OCI-LY7 (cell line): ENCODE data around the gene CLEC2B. TPM values are rescaled to one million over a fixed set of nuclear protein-coding genes. Genes with fewer than 3 reads are reported as not detected.

Experiments used
- BruUV-seq: library from RNA; stranded (reverse); fragments of 400-500 nt; replicated peaks from 2 replicates; lab custom pipeline; 2021; lab: Mats Ljungman, UMichigan
- CTCF ChIA-PET: fragments of 300-600 bp; sonication (Branson Sonifier 250); formaldehyde crosslinking; loops from one replicate; lab custom pipeline; 2022; ENCODE audit warnings: antibody characterized with exemption; ENCODE audit not compliant: unreplicated experiment; lab: Charles Lee
- POLR2A ChIA-PET: fragments of 300-600 bp; sonication (Branson Sonifier 250); formaldehyde crosslinking; loops from one replicate; lab custom pipeline; 2022; ENCODE audit warnings: antibody characterized with exemption; lab: Charles Lee
- DNase-seq: peaks from one replicate; pipeline ENCODE4 v3.0.0-alpha.2; 2015; ENCODE audit warnings: low spot score
- H2AFZ ChIP-seq: fragments of 200-600 bp; sonication (generic), shearing (Covaris generic); 2 replicates; pipeline ENCODE4 v1.6.1; 2014; ENCODE audit warnings: mild to moderate bottlenecking, antibody characterized with exemption, low read length, moderate library complexity
- H3K27ac ChIP-seq: fragments of 200-600 bp; sonication (generic); 2 replicates; pipeline ENCODE4 v1.5.1; 2014; ENCODE audit warnings: mixed run types, low read depth, mild to moderate bottlenecking, moderate library complexity, low read length, inconsistent platforms; ENCODE audit not compliant: poor library complexity, severe bottlenecking
- H3K36me3 ChIP-seq: fragments of 200-600 bp; sonication (generic); 2 replicates; pipeline ENCODE4 v1.6.1; 2014; ENCODE audit warnings: mild to moderate bottlenecking, antibody characterized with exemption, low read length, moderate library complexity, mixed read lengths; ENCODE audit not compliant: insufficient read depth
- H3K4me1 ChIP-seq: fragments of 200-600 bp; sonication (generic); 2 replicates; pipeline ENCODE4 v1.5.1; 2014; ENCODE audit warnings: mild to moderate bottlenecking, low read length; ENCODE audit not compliant: insufficient read depth, poor library complexity, severe bottlenecking
- H3K4me2 ChIP-seq: fragments of 200-600 bp; sonication (generic); 2 replicates; pipeline ENCODE4 v1.6.1; 2014; ENCODE audit warnings: mild to moderate bottlenecking, low read length
- H3K4me3 ChIP-seq: fragments of 200-600 bp; sonication (generic); 2 replicates; pipeline ENCODE4 v1.5.1; 2014; ENCODE audit warnings: mild to moderate bottlenecking, low read depth, low read length; ENCODE audit not compliant: poor library complexity, severe bottlenecking
- H3K79me2 ChIP-seq: fragments of 200-600 bp; sonication (generic); 2 replicates; pipeline ENCODE4 v1.6.1; 2016; ENCODE audit warnings: low read depth, mild to moderate bottlenecking, low read length, moderate library complexity, mixed read lengths; ENCODE audit not compliant: insufficient read depth
- H3K9me2 ChIP-seq: fragments of 200-600 bp; sonication (generic); 2 replicates; pipeline ENCODE4 v1.6.1; 2016; ENCODE audit warnings: mild to moderate bottlenecking, low read length, mixed read lengths; ENCODE audit not compliant: insufficient read depth
- H3K9me3 ChIP-seq: fragments of 200-600 bp; sonication (generic); 2 replicates; pipeline ENCODE4 v1.6.1; 2014; ENCODE audit warnings: mild to moderate bottlenecking, mixed run types, low read length, mixed read lengths
- H4K20me1 ChIP-seq: fragments of 200-600 bp; sonication (generic); 2 replicates; pipeline ENCODE4 v1.6.1; 2014; ENCODE audit warnings: mild to moderate bottlenecking, antibody characterized with exemption, low read length, moderate library complexity, mixed read lengths; ENCODE audit not compliant: insufficient read depth
- EZH2phosphoT487 ChIP-seq: fragments of 200-600 bp; sonication (generic); IDR thresholded peaks from 2 replicates; pipeline ENCODE4 v1.6.1; 2018; ENCODE audit warnings: low read depth, borderline replicate concordance, mild to moderate bottlenecking, mixed run types, antibody characterized with exemption, low read length, moderate library complexity, mixed read lengths
- intact Hi-C: fragments of 100-400 bp; cut with micrococcal nuclease; formaldehyde crosslinking; loops from one replicate; pipeline ENCODE4 v1.10.0; 2022; ENCODE audit not compliant: unreplicated experiment
- total RNA-seq, 2 experiments: library from RNA; depleted of rRNA in 1 of 2; stranded (reverse); fragments of >200 nt in 1 of 2; shearing (Covaris generic) in 1 of 2; gene quantifications; 2 replicates each; pipeline ENCODE4 v1.2.3, GENCODE V29; 2014 to 2022
- TF ChIP-seq, protein P1 (sequence below): fragments of 200-600 bp; sonication (generic); conservative IDR thresholded peaks from 2 replicates; pipeline ENCODE4 v1.5.1; 2014; ENCODE audit warnings: mild to moderate bottlenecking, antibody characterized with exemption, low read length, moderate library complexity, mixed read lengths

CLEC2B gene
- total RNA-seq, 2 experiments from 2014 or later = 2.2 to 2.3 TPM

- peak overlapping the region; percentile 22; the same call in 1 of the 2 replicates for H2AFZ ChIP-seq
- H3K36me3 ChIP-seq = no peaks in the 10 kb centered on the region
- H3K4me1 ChIP-seq = no peaks in the 10 kb centered on the region
- H3K9me2 ChIP-seq = no peaks in the 10 kb centered on the region
- CTCF ChIA-PET = interaction anchor here (1.3 kb wide), 1 partner anchor 11 kb away, joined by 6 read pairs; no protein-coding TSS in a partner anchor
- no peak for TF ChIP-seq EZH2phosphoT487
- TF ChIP-seq, protein P1, sequence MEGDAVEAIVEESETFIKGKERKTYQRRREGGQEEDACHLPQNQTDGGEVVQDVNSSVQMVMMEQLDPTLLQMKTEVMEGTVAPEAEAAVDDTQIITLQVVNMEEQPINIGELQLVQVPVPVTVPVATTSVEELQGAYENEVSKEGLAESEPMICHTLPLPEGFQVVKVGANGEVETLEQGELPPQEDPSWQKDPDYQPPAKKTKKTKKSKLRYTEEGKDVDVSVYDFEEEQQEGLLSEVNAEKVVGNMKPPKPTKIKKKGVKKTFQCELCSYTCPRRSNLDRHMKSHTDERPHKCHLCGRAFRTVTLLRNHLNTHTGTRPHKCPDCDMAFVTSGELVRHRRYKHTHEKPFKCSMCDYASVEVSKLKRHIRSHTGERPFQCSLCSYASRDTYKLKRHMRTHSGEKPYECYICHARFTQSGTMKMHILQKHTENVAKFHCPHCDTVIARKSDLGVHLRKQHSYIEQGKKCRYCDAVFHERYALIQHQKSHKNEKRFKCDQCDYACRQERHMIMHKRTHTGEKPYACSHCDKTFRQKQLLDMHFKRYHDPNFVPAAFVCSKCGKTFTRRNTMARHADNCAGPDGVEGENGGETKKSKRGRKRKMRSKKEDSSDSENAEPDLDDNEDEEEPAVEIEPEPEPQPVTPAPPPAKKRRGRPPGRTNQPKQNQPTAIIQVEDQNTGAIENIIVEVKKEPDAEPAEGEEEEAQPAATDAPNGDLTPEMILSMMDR = no peak
- H3K79me2 ChIP-seq = no peaks in the 10 kb centered on the region
- H3K27ac ChIP-seq = no peak overlapping the region
- POLR2A ChIA-PET = interaction anchor here (0.6 to 2.7 kb wide), 6 partner anchors 10 to 48 kb away, joined by 3 to 12 read pairs (median 3); no protein-coding TSS in a partner anchor
- H3K4me2 ChIP-seq = no peak overlapping the region
- no peaks in the 10 kb centered on the region for H4K20me1 ChIP-seq
- DNase-seq = no peak
- H3K9me3 ChIP-seq = no peaks in the 10 kb centered on the region
- BruUV-seq = no TSS peak
- intact Hi-C loops = no loop called here
- H3K4me3 ChIP-seq = no peak overlapping the region
Measured at GRCh38 chr12:9895215-9895971, 26.2 kb upstream of the CLEC2B start.

DNA sequence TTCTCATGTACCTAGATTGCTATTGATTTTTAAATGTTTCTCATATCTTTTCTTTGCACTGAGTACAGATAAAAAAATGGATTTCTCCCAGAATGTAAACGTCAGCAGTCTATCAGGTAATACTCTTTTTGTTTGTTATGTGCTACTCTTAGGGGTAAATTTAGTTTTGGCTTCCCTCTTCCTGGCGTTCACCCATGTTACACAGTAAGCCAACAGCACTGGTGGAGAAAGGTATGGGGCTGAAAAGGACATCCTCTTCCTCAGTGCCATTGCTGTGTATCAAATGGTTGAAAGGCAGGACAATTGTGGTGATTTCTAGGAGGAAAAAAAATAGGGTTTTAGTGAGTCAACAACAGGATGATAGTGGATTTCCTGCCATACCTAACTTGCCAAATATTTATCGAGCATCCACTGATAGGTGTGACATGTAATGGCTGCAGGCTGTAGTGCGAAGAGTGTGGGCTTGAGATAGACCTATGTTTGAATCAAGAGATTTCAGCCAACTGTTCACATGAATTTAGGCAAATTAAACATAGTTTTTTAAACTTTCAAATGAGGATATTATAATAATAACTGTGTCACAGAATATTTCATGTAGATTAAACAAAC lies 19.6 kb upstream of the CLEC2B start:
- ChIA-PET CTCF (no interaction called here), POLR2A (no interaction called here)
- intact Hi-C loops = no loop called here
- Histone ChIP-seq H3K9me3 (no peaks in the 10 kb centered on the region), H3K4me2 (no peak overlapping the region), H3K79me2 (no peaks in the 10 kb centered on the region), H3K4me1 (no peaks in the 10 kb centered on the region), H4K20me1 (no peaks in the 10 kb centered on the region), H3K4me3 (no peak overlapping the region), H3K27ac (no peak overlapping the region), H3K36me3 (no peaks in the 10 kb centered on the region), H2AFZ (no peak overlapping the region), H3K9me2 (no peaks in the 10 kb centered on the region)
- no TSS peak for BruUV-seq
- DNase-seq = no peak
- TF ChIP-seq, protein P1 = no peak
- TF ChIP-seq EZH2phosphoT487 = no peak
